NCI-H2196 (cell line): ENCODE measurements around the gene TNNI2.
"Not testable (repeated sequence)": the region's sequence is repeated elsewhere in the genome, so short reads cannot be mapped to it uniquely, and the experiment has no call there.

Source experiments
- DNase-seq: peaks from one replicate; lab custom pipeline; 2025; ENCODE audit not compliant: unreplicated experiment; lab: John Stamatoyannopoulos, UW

TNNI2 gene

GRCh38 chr11:1872267-1872985 is 33.6 kb downstream of the TNNI2 start:
- DNase-seq = no peak

DNA sequence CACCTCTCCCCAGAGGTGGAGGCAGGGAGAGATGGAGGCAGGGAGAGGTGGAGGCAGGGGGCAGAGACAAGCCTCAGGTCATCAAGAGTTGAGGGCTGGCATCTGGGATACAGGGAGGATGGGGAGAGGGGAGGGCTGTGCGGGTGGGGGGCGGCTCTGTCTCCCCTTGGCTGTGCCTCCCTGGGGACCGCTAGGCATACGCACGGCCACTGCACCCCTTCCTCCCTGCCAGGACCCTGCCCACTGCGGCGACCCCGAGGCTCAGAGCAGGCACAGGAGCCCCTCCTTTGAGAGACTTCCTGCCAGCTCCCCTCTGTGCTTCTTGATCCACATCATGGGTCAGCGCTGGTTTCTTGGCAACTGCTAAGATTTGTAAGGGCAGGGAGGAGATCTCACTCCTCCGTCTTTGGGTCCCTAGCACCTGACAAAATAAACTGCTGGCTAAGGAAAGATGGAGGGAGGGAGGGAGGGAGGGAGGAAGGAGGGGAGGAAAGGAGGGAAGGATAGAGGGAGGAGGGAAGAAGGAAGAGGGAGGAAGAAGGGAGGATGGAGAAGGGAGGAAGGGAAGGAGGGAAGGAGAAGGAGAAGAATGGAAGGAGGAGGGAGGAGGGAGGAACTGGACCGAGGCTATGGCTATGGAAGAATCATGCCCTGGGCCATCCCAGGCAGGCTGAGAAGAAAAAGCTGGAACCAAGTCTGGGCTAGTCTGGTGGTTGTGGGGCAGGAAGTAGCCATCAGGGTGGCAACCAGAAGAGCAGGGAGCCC is 34.4 kb downstream of the TNNI2 start:
- DNase-seq = no peak

DNA sequence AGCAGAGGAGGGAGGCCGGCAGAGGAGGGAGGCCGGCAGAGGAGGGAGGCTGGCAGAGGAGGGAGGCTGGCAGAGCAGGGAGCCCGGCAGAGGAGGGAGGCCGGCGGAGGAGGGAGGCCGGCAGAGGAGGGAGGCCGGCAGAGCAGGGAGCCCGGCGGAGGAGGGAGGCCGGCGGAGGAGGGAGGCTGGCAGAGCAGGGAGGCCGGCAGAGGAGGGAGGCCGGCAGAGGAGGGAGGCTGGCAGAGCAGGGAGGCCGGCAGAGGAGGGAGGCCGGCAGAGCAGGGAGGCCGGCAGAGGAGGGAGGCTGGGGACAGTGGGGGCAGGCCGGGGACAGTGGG is 35.0 kb downstream of the TNNI2 start:
- DNase-seq = not testable (repeated sequence)

DNA sequence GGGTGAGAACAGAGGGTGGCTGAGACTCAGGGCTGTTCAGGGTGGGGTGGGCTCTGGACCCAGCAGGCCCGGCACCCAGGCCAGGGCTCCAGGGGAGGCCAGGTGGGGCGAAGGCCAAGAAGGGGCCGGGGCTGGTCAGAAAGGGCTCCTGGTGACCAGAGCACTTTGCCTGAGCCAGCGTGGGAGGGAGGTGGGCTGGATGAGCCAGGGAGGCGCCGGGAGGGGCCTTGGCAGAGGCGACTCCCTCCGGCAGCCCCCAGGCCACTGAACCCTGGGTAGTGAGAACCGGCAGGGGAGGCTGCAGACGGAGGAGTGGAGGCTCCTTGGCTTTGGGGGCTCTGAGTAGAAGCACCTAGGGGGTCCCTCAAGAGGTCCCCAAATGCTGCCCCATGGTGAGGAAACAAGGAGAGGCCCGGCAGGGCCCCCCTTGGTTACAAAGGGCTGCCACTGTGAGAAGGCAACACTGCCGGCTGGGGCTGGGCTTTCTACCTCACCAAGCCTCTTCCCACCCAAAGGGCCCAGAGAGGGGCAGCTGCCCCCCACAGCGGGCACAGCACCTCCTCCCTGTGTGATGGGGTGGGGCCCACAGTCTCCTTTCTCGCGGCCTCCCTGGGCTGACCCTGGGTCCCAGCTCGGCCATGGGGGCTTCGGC is 35.8 kb downstream of the TNNI2 start:
- DNase-seq = not testable (repeated sequence)

DNA sequence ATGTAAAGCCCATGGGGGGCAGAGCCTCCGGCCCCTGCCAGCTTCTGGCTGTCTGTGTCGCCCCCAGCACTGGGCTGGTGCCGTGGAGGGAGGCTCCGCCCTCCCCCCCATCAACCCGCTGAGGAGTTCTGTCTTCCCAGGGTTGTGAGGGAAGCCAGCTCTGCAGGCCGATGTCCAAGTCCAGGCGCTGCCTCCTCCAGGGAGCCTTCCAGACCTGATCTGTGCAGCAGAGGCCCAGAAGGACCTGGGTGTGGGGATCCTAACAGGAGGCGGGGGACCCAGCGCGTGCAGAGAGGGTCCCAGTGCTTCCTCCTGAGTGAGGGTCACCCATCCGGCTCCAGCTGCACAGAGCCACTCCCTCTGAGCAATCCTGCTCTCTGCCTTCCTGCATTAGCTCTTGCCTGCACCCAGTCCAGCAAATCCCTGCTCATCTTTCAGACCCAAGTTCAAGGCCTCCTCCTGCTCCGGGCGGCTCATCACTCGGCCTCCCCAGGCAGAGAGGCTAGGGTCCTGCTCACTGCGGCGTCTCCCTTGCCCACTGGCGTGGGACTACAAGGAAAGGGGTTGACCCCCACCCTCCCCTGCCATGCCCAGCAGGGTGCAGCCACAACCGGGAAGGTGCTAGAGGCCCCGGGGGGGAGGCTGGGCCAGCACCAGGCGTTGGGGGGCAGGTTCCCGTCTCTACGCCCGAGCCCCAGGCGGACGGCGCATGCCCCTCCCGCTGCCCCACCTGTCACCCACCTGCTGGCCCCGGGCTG is 36.5 kb downstream of the TNNI2 start:
- no peak for DNase-seq

DNA sequence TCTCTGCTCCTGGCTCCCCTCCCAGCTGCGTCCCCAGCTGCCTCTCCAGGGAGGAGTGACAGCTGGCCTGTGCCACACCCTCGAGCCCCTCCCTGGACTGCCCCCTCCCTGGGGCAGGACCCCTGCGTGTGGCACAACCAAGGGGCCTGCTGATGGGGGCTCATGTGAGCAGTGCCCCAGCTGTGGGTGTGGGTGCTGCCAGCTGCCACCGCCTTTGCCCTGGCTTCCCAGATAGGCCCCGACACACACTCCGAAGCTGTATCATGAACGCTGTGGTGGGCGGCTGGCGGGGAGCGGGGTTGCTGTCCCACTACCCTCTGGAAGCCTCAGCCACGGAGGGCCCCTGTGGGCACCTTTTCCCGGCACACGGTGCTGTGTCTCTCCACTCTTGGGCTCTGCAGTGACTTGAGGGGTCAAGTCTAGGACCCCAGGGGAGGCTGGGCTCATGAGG is 37.1 kb downstream of the TNNI2 start:
- DNase-seq = not testable (repeated sequence)

GRCh38 chr11:1876361-1877063 is 37.7 kb downstream of the TNNI2 start:
- no peak for DNase-seq

DNA sequence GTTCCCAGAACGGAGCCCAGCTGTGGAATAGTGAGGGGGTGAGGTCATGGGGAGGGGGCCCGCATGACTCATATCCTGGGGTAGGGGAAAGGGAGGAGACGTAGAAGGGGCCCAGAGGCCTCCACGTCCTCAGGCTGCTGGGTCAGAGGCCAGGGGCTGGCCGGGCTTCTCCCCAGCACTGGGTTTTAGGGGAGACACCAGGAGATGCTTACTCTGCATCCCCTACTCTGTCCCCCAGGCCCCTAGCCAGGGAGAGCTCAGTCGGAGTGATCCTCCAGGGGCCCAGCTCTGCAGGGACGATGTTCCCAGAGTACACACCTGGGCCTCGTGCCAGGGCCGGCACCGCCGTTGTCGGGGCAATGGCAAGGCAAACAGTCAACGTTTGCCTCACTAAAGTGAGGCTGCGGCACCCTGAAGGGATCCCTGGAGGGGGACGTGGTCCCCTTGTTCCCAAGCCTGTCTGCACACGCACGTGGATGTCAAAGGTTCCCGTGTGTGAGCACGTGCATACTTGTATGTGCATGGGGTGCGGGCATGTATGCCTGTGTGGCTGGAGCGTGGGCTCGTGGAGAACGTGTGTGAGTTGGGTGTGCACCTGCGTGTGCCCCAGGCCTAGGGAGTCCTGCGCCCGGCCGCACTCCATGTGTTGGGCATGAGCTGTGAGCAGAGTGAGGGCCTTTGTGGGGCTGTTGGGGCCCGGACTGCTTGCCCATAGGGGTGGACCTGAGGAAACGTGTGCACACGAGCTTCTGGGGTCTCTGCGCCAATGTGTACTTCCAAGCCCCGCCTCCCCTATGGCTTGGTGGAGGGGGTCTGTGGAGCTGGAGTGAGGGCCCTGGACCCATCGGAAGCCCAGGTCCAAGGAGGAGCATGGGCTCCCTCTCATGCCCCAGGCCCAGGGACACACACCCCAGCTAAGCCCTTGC is 38.7 kb downstream of the TNNI2 start:
- DNase-seq = peak; percentile 10

GRCh38 chr11:1878137-1879031 is 39.6 kb downstream of the TNNI2 start:
- no peak for DNase-seq

GRCh38 chr11:1879342-1879940 is 40.7 kb downstream of the TNNI2 start:
- no peak for DNase-seq

- no peak for DNase-seq
These were observed 41.4 kb downstream of the TNNI2 start for GRCh38 chr11:1879941-1880720.

- DNase-seq = no peak
These were observed 42.1 kb downstream of the TNNI2 start for GRCh38 chr11:1880746-1881441.

- no peak for DNase-seq
These were observed 42.9 kb downstream of the TNNI2 start for GRCh38 chr11:1881442-1882264.

DNA sequence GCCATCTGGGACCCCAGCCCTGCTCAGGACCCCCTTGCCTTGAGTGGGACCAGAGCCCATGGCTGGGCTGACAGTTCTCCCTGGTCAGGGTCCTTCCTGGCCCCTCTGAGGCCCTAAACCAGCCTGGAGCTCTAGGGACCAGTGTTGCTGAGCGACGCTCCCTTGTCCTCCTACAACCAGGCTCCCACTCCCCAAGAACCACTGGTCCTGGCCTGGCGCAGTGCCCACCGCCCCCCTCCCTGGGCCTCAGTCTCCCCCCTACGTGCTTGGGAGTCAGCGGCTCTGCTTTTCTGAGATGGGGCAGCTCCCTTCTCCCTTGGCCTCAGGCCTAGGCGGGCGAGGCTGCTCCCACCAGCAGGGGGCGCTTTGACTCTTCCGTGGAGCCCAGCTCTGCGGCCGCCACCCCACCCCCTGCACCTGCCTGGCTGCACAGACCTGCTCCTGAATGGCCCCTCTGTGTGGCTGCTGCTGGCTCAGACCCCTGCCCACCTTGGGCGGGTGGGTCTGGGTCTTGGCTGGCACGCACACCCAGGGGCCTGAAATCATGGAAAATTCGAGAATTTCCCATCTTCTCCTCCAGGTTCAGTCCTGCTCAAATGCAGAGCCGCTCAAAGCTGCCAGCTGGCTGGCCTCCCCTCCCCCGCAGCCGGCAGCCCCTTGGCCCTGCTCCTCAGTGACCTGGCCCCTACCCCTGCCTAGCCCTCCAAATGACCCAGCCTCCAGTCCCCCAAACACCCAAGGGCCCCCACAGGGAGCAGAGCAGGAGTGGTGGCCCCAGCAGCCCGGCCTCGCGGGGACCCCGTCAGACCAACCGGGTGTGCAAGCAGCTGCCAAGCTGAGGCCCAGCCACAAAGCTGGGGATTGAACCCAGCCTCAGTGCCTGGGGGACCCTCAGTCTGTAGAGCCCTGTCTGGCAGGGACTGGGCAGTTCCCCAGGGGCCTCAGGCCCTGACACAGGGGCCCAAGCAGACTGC is 43.8 kb downstream of the TNNI2 start:
- DNase-seq = peak; percentile 86
